Measurements from ENCODE around the gene NNAT.
"Not testable (repeated sequence)": the region's sequence is repeated elsewhere in the genome, so short reads cannot be mapped to it uniquely, and the experiment has no call there.

NNAT gene, protein sequence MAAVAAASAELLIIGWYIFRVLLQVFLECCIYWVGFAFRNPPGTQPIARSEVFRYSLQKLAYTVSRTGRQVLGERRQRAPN

DNA sequence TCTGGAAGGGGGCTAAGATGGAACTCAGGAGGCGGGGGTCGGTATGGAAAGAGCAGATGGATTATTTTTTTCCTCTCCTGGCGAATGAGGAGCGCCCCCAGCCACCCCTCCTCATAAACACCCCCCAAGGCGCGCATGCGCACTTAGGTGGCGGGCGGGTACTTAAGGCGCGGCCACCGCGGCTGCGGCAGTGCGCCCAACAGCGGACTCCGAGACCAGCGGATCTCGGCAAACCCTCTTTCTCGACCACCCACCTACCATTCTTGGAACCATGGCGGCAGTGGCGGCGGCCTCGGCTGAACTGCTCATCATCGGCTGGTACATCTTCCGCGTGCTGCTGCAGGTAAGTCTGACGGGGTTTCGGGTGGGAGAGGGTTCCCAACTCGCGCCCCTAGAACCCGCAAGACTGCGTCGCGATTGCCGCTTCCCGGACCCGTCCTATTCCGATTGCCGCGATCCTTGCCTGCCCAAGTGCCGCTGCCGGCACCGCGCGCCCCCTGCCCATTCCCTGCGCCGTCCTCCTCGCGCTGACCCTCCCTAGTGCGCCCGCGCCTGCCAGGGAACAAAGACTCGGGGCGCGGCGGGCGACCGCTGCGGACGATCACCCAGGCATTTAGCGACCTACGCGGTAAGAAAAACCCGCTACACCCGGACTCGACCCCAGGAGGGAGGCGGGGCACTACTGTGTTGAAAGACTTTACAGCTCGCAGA is at the start of gene NNAT:
Gene NNAT (plus strand): TSS at position 190 of the 711 bp plus-strand sequence. CDS start 82 bp downstream, at position 272.
- no peak for DNase-seq (ENCODE audit: low read depth, low spot score)

DNA sequence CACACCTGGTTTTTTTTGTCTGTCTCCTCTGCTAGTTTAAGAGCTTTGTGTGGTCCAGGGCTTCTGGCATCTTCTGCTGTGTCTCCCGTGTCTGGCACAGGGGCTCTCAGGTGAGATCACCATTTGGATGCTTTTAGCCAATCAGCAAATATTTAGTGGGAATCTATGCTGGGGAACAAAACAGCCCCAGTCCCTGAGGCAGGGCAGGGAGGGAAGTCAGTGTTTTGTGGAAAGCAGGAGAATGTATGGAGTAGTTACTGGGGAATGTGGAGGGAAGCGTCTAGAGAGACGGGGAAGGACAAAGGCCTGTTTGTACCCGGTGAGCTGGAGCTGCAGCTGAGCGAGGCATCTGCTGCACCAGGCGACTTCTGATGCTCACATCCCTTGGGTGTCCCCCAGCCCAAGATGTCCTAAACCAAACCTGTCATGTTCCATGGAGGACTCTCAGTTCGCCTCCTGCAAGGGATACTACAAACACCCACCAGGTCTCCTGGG is 49.3 kb upstream of the NNAT start:
- no peak for DNase-seq (ENCODE audit: low read depth, low spot score)

DNA sequence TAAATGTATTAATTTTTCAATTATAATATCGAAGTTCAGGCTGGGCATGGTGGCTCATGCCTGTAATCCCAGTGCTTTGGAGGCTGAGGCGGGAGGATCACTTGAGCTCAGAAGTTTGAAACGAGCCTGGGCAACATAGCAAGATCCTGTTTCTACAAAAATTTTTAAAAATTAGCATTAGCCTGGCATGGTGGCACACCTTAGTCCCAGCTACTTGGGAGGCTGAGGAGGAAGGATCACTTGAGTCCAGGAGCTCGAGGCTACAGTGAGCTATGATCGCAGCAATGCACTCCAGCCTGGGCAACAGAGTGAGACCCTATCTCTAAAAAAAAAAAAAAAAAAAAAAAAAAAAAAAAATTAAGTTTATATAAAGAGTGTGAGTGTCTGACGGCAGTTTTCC is 48.6 kb upstream of the NNAT start:
- DNase-seq (ENCODE audit: low read depth, low spot score) = not testable (repeated sequence)

DNA sequence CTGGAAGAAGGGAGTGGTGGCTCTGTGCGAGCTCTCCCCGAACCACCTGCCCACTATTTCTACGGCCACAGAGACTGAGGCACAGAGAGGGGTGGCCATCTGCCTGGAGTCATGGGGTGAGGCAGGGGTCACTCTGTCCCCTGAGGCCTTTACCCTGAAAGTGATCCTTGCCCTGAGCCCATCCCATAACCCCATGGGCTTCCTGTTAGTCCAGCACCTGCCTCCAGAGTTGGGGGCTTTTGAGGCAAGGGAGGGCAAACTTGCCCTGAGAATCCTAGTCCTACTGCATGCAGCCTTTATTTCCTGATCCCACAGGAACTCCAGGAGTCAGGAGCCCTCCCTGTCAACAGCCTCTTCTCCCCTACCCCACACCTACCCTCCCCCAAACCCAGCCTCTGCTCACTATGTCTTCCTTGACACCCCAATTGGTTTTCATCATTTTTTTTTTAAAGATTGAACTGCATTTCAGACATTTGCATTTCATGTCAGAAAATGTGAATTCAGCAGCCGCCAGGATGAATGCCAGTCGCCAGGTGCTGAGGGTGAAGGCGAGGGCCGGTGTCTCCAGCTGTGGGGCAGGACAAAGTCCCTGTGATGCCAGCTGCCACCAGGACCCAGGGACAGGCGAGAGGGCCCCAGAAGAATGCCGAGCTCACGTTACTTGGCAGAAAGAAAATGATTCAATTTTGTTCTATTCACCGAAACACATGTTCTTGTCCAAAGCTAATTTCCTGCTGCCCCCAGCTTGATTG is 47.6 kb upstream of the NNAT start:
- no peak for DNase-seq (ENCODE audit: low read depth, low spot score)

DNA sequence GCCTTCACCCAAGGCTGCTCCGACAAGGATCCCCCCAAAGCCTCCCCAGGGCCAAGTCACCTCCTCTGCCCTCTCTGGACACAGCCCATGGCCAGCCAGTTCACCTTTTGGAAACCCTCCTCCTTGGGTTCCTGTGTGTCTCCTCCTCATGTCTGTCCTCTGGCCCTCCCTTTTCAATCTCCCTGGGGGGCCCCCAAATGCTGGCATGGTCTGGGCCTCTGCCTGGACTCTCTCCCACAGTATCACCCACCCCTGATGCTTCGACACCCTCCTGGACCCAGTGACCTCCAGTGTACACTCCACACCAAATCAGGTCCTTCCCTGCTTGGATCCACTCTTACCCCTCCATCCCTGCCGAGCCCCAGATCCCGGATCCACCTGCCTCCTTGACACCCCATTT is 46.7 kb upstream of the NNAT start:
- no peak for DNase-seq (ENCODE audit: low read depth, low spot score)

DNA sequence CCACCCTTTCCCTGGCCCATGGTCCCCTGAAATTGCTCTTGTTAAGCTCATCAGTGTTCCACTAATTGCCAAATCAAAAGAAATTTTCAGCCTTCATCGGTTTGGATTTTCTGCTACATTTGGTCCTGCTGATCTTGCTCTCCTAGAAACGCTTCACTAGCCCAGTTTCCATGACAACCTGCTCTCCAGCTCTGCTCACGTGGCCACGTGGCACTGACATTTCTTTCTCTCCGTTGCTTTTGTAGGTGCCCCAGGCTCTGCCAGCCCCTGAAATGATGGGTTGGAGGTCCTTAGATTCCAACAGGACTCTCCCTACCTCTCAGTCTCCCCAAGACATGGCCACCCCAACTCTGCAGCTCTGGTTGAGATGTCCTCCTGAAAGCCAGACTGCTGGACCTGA is 45.8 kb upstream of the NNAT start:
- no peak for DNase-seq (ENCODE audit: low read depth, low spot score)

DNA sequence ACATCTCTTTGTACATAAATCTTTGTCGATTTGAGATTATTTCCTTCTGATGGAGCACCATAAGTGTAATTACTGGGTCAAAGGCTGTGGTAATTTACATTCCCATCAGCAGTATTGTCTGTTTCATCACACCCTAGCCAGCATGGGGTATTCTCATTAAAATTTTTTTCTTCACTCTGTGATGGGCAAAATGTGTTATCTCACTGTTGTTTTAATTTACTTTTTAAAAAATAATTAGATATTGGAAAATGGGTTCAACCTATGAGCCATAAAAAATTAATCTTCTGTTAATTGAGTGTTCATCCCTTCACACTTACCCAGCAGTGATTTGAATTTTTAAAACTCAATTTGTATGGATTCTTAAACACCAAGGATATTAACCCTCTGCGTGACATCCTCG is 44.0 kb upstream of the NNAT start:
- no peak for DNase-seq (ENCODE audit: low read depth, low spot score)

DNA sequence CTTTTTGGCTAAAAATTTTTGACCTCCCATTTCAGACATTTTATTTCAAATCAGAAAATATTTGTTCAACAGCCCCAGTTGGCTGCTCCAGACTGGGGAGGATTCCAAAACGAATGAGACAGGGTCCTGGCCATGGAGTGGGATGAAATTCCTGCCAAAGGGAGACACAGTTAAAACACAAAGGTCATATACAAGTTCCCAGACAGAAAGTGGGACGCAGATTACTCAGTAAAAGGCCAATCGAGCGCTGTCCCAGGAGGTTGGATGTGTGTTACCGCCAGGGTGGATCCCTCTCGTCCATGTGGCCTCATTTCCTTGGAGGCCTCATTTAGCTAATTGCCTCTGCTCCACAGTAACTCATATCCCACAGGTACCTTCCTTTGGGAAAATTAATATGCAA is 41.8 kb upstream of the NNAT start:
- no peak for DNase-seq (ENCODE audit: low read depth, low spot score)

DNA sequence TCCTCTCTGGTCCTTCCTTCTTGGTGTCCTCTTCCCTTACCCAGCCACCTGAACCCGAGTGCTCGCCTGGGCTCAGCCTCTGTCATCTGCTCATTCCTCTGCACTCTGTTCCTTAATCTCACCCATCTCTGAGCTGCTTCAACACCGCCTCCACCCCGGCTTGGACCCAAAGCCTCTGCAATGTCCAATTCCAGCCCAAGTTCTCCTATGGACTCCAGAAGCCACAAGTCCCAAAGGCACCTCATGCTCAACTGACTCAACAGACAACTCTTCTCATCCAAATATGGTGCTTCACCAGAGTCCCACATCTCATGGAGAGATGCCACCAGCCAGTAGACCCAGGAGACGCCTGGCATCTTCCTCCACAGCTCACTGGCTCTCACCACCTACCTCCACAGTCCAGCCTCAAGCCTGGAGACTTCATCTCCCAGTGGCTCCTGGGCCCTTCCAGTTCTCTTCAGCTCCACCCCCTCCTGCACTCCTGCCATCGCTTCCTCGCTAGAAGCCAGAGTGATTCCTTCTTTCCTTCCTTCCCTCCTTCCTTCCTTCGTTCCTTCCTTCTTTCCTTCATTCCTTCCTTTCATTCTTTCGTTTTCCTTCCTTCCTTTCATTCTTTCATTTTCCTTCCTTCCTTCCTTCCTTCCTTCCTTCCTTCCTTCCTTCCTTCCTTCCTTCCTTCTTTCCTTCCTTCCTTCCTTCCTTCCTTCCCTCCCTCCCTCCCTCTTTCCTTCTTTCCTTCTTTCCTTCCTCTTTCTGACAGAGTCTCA is 40.9 kb upstream of the NNAT start:
- DNase-seq (ENCODE audit: low read depth, low spot score) = no peak

DNA sequence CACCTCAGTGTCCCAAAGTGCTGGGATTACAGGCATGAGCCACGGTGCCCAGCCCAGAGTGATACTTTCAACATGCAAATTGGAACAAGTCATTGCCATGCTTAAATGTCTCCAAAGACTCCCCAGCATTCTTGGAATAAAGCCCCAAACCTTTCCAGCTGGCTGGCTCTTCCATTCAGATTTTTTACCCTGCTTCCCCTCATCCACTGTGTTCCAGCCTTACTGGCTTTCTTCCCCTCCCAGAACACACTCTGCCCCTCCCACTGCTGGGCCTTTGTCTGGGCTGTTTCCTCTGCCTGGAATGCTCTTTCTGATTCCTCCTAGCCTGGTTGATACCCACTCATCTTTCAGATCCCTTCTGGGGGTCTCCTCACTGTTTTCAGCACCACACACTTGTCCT is 40.1 kb upstream of the NNAT start:
- no peak for DNase-seq (ENCODE audit: low read depth, low spot score)

DNA sequence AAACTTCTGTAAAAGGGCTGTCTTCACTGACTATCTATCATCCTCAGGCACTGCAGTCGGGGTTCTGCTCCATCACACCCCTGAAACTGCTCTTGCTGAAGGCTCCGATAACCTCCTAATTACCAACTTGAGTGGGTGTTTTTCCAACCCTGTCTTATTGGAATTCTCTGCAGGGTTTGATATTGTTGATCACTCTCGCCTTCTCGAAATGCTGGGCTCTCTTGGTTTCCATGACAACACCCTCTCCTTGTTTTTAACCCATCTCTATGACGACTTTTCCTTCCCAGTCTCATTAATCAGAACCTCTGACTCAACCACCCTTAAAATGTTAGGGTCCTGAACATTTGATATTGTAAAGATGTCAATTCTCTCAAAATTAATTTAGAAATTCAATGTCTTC is 39.4 kb upstream of the NNAT start:
- no peak for DNase-seq (ENCODE audit: low read depth, low spot score)

DNA sequence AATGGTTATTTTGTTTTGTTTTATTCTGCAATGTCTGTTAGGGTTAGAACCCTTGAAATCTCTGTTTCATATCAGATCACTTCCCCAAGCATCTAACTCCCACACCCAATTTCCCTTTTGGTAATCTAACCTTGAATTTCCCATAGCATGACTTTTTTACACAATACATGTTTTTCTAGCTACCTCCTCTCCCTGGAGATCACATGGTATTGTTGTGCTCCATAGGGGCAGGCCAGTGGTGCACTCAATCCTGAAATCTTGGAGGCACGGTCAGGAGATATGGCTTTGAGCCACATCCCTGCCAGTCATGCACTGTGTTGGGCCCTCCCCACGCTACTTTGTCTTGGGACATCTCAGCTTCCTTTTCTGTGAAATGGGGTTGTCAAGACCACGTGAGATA is 36.7 kb upstream of the NNAT start:
- no peak for DNase-seq (ENCODE audit: low read depth, low spot score)

DNA sequence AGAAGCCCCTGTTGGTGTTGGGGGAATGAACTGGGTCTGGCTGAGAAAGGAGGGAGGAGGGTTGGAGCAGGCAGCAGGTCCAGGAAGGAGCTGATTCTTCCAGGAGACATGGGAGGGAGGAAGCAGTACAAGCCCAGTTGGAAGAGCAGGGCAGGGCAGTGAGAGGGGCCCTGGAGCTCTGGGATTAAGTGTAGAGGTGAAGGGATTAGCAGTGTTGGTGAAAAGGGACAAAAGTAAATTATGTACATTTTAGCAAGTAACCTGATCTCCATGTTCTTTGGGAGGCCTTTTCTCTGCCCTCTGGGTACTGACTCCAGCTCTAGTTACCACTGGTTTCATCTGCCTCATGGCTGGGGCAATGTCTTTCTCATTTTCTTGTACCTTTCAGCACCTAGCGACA is 34.8 kb upstream of the NNAT start:
- not testable (repeated sequence) for DNase-seq (ENCODE audit: low read depth, low spot score)

DNA sequence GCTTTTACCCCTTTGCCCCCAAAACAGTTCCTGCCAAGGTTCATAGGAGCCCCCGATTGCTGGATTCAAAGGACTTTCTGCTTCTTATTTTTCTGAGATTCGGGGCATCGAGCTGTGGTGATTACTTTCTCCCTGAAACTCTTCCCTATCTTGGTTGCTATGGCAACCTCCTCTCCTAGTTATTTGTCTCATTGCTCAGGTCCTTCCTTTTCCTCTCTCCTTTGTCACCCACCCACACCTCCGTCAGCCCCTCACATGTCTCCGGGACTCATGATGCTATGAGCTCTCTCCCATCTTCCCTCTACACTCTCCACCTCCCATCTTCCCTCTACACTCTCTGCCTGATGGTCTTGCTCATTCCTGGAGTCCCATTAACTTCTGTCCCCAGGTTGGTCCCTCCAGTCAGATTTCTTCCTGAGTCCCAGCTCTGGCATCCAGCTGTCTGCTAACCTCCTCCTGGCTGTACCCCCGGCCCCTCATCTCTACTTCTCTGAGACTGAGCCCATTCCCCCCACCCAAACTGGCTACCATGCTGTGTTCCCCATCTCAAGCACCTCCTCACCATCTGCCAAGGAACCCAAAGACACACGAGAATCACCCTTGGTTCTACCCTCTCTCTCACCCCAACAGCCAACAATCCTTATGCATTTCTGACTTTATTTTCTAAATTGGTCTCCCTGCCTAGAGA is 30.2 kb upstream of the NNAT start:
- DNase-seq (ENCODE audit: low read depth, low spot score) = no peak

DNA sequence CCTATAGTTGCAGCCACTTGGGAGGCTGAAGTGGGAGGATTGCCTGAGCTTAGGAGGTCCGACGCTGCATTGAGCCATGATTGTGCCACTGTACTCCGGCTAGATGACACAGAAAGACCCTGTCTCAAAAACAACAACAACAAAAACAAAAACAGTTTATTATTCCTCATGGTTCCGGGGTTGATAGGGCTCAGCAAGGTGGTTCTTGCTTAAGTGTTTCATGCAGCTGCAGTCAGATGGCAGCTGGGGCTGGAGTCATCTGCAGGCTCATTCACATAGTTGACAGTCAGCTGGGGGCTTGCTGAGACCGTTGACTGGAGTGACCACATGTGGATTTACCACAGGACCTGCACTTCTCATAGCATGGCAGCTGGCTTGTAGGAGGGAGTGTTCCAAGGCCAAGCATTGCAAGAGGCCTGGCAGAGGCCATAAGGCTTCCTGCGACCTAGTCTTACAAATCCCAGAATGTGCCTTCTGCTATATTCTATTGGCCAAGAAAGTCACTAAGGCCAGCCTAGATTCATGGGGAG is 28.9 kb upstream of the NNAT start:
- no peak for DNase-seq (ENCODE audit: low read depth, low spot score)

DNA sequence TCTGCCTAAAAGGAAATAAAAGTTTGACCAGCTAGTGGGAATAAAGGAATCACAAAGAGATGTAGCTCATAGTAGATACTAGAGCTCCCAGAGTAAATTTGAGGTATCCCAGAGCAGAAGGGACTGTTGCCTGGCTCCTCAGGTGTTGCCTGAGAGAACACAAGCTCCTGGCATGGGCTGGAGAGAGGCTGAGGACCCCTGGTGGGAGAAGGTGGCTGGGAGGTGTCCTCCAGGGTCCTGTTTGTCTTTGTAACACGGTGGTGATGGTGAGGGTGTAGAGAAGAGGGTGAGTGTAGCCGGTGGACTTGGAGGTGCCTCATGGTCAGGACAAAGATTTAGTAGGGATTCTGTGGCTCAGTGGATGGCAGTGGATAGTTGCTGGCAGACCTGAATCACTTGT is 28.1 kb upstream of the NNAT start:
- no peak for DNase-seq (ENCODE audit: low read depth, low spot score)

DNA sequence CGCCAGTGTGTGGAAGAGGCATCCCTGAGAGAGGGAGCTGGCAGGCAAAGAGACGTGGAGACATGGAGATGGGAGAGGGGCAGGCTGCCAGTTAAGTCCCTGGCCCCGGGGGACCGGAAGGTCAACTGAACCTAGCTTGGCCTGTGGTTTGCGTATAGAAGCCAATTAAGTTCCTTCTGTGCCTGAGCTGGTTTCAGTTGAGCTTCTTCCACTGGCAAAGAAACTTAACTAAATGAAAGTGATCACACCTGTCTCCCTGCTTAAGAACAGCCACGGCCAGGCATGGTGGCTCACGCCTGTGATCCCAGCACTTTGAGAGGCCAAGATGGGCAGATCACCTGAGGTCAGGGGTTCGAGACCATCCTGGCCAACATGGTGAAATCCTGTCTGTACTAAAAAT is 26.7 kb upstream of the NNAT start:
- DNase-seq (ENCODE audit: low read depth, low spot score) = no peak

DNA sequence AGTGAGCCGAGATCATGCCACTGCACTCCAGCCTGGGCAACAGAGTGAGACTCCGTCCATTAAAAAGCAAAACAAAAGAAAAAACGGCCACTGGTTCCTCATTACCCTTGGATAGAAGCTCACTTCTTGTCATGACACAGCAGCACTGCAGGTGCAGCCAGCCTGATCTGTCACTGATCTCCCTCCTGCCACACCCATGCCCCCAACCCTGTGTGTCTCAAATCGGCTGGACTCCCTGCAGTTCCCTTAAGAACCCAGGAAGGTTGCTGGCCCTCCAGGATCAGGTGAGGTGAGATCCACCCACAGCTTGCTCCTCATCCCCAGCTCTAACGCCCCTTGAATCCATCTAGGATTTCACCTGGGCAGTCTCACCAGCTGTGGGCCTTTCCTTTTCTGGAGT is 26.3 kb upstream of the NNAT start:
- DNase-seq (ENCODE audit: low read depth, low spot score) = no peak

DNA sequence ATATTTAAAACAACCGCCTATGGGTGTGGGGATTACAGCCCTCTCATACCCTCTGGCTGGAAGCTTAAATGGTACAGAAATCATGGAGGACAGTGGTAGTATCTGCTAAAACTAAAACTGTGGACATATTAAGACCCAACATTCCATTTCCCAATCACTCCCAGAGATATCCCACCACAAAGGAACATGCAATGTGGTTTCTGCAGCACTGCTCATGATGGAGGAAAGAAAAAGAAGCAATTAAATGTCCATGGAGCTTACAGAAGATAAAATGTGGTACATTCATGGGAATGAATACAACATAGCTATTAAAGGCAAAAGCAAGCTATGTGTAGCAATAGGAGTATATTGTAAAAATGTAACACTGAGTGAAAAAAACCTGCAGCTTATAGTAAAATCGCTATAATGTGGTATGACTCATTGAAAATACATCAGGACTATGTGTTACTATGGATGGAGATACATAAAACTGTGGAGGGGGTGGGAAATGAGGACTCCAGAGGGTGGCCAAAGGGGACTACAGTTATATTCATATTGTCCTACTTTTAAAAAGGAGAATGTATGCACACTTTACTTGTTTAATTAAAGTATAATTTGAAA is 22.9 kb upstream of the NNAT start:
- DNase-seq (ENCODE audit: low read depth, low spot score) = no peak

DNA sequence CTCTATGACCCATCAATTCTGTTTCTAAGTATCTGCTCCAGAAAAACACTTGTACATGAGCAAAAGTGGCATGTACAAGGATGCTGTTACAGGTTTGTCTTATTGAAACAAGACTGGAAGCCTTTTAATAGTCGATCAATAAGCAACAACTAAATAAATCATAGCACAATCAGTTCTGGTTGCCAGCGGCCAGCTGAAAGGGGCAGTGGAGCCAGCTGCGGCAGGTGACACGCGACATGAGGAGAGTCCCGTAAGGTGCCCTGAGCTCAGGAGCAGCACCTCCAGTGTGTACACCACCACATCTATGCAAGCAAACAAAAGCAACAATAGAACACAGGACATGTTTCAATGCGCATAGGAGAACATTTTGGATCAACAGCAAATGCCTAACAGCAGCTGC is 20.7 kb upstream of the NNAT start:
- DNase-seq (ENCODE audit: low read depth, low spot score) = no peak

DNA sequence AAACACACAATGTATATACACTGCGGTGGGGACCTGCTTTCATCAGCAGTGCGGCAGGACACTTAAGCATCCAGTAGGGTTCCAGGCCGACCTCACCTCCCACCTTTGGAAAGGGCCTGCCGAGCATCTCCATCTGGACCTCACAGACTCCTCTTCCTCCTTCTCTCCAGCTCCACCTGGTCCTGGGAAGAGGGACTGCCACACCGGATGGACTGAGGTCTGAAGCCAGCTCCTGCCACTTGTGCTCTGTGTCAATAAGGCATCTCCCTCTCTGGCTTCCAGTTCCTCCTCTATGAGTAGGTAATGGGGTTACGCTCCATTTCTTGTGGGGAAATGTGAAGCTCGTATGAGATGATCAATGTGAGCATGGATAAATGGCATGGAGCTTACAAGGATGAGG is 19.1 kb upstream of the NNAT start:
- no peak for DNase-seq (ENCODE audit: low read depth, low spot score)
